AG04450 (cell line): Measurements from ENCODE around the gene OPA1. TPM values are rescaled to one million over a fixed set of nuclear protein-coding genes. Genes with fewer than 3 reads are reported as not detected.
A peak's percentile ranks its signal among the peaks of the same experiment; 100 is the strongest.
"Not testable (repeated sequence)": the region's sequence is repeated elsewhere in the genome, so short reads cannot be mapped to it uniquely, and the experiment has no call there.

ENCODE experiments used
- CTCF ChIA-PET: fragments of 300-600, 350-600 bp; formaldehyde crosslinking; extraction: SDS; loops from one replicate; lab custom pipeline; 2022; ENCODE audit warnings: antibody characterized with exemption, inconsistent platforms; lab: Charles Lee
- POLR2A ChIA-PET: fragments of 350-600 bp; formaldehyde crosslinking; extraction: SDS; loops from one replicate; lab custom pipeline; 2021; ENCODE audit warnings: antibody characterized with exemption, inconsistent platforms; lab: Yijun Ruan, JAX
- DNase-seq: peaks from one replicate; pipeline ENCODE4 v3.0.0-alpha.2; 2011; ENCODE audit warnings: low read depth, low spot score
- H3K27ac ChIP-seq: one replicate; pipeline ENCODE4 v1.5.1; 2012; ENCODE audit warnings: low read depth, low read length, control low read depth
- H3K27me3 ChIP-seq: one replicate; pipeline ENCODE4 v1.6.0; 2012; ENCODE audit warnings: low read length; ENCODE audit not compliant: control insufficient read depth, insufficient read depth
- H3K4me3 ChIP-seq: 2 replicates; pipeline ENCODE4 v1.5.1; 2011; ENCODE audit warnings: mild to moderate bottlenecking, low read depth, low read length, control low read depth
- H3K9me3 ChIP-seq: 2 replicates; pipeline ENCODE4 v1.5.1; 2012; ENCODE audit warnings: low read length; ENCODE audit not compliant: control insufficient read depth, insufficient read depth
- polyA plus RNA-seq: library from polyadenylated mRNA; depleted of rRNA; stranded (reverse); fragments of >200 nt; gene quantifications from 2 replicates; pipeline ENCODE4 v1.2.3, GENCODE V29; 2011
- TF ChIP-seq, protein P1 (sequence below): IDR thresholded peaks from 2 replicates; pipeline ENCODE4 v1.5.1; 2011; ENCODE audit warnings: low read depth, low read length, control low read depth, inconsistent platforms

Gene OPA1
- polyA plus RNA-seq, 1 experiment, result 52.1 TPM

DNA sequence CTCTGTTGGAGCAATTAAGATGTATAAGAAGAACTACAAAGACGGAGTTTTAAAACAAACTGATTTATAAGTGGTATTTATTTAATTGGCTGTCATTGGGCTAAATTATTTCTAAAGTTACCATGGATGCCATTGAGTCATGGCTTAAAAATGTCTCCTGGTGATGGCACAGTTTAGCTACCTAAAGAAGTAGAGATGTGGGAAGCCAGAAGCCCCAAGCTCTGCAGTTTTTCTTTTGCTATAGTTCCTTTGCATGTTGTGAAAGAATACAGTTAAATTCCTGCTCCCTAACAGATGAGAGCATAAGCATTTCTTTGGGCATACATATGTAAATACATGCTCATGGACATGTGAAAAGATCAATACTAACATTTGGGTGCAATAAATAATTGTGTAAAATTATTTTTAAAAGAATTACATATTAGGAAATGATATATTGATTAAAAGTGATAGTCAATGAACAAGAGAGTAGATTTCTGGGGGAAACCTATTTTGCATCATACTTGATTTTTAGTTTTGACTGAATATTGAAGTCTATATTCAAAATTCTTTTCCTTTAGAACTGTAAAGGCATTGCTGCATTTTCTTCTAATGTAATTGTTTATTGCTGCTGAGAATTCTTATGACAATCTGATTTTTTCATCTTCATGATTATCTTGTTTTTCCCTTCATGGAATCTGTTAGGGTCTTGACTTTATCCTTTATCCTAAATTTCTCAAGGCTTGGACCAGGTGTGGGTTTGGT, 2.1 kb downstream of the OPA1 start:
- CTCF ChIA-PET, result interaction anchor here (1.3 to 2.1 kb wide), 2 partner anchors 8 to 23 kb away, joined by 3 to 5 read pairs; no protein-coding TSS in a partner anchor
- POLR2A ChIA-PET, result no interaction called here
- Histone ChIP-seq H3K27me3 (no peaks in the 10 kb centered on the region), H3K9me3 (no peaks in the 10 kb centered on the region), H3K4me3 (no peak overlapping the region), H3K27ac (no peak overlapping the region)
- no peak for DNase-seq
- TF ChIP-seq, protein P1, sequence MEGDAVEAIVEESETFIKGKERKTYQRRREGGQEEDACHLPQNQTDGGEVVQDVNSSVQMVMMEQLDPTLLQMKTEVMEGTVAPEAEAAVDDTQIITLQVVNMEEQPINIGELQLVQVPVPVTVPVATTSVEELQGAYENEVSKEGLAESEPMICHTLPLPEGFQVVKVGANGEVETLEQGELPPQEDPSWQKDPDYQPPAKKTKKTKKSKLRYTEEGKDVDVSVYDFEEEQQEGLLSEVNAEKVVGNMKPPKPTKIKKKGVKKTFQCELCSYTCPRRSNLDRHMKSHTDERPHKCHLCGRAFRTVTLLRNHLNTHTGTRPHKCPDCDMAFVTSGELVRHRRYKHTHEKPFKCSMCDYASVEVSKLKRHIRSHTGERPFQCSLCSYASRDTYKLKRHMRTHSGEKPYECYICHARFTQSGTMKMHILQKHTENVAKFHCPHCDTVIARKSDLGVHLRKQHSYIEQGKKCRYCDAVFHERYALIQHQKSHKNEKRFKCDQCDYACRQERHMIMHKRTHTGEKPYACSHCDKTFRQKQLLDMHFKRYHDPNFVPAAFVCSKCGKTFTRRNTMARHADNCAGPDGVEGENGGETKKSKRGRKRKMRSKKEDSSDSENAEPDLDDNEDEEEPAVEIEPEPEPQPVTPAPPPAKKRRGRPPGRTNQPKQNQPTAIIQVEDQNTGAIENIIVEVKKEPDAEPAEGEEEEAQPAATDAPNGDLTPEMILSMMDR, result no peak

DNA sequence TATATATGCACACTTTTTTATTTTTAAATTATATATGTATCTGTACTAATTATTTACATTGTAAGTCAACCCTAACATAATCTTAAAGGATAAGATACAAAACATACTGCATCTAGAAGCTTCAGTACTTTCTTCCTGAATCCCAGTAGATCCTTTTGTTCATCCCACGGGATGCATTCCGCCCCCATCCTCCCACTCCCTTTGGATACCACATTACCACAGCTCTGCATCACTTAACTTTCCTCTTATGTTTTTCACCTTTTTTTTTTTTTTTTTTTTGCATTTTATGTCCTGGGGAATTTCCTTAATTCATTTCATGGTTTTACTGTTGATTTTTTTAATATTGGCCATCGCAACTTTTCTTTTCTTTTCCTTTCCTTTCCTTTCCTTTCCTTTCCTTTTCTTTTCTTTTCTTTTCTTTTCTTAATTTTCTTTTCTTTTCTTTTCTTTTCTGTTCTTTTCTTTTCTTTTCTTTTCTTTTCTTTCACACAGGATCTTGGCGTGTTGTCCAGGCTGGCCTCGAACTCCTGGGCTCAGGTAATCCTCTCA, 3.0 kb downstream of the OPA1 start:
- TF ChIP-seq, protein P1, result no peak
- H3K4me3 ChIP-seq, result no peak overlapping the region
- POLR2A ChIA-PET, result no interaction called here
- no peak for DNase-seq
- no peaks in the 10 kb centered on the region for H3K9me3 ChIP-seq
- H3K27me3 ChIP-seq, result no peaks in the 10 kb centered on the region
- no peak overlapping the region for H3K27ac ChIP-seq
- CTCF ChIA-PET, result interaction anchor here (0.5 kb wide), 1 partner anchor 16 kb away, joined by 3 read pairs; no protein-coding TSS in a partner anchor

DNA sequence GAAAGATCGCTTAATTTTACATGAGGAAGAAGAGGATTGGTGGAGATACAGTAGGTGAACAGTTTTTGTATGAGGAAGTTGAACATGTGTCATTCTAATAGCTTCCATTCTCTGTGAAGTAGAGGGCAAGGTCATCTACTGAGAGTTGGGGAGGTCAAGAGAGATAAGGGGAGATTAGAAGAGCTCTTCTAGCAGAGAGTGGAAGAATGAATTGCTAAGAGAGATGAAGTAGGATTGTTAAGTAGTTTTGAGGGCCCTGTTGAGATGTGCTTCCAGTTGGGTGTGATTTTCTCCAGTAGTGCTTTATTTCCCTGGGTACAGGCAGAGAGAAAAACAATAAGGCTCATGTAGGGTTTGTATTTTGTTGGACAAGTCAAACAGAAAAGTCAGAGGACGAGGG, 5.2 kb downstream of the OPA1 start:
- POLR2A ChIA-PET, result no interaction called here
- CTCF ChIA-PET, result interaction anchor here (0.6 to 0.7 kb wide), 3 partner anchors 58 to 718 kb away, joined by 3 to 7 read pairs (median 4); no protein-coding TSS in a partner anchor
- no peak for DNase-seq

DNA sequence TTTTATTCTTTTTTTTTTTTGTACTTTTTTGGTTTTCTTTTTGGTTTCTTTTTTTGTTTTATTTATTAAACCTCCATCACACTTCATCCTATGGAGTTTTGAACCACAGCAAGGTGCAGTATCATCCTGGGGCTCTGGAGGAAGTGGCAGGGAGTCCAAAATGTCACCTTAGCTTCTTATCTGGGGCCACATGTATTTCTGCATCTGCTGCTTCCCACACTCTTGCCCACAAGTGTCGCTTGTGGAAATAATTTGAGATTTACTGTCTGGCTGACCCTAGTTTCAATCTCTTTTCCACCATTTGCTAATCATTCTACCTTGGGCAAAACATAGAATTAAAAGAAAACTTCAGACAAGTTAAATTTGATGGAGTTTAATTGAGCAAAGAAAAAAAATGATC, 6.4 kb downstream of the OPA1 start:
- POLR2A ChIA-PET, result no interaction called here
- H3K4me3 ChIP-seq, result no peak overlapping the region

More for the DNA sequence above, 5.2 kb downstream of the OPA1 start:
- TF ChIP-seq, protein P1, result no peak
- Histone ChIP-seq H3K27me3 (no peaks in the 10 kb centered on the region), H3K9me3 (no peaks in the 10 kb centered on the region), H3K27ac (no peak overlapping the region), H3K4me3 (no peak overlapping the region)

DNA sequence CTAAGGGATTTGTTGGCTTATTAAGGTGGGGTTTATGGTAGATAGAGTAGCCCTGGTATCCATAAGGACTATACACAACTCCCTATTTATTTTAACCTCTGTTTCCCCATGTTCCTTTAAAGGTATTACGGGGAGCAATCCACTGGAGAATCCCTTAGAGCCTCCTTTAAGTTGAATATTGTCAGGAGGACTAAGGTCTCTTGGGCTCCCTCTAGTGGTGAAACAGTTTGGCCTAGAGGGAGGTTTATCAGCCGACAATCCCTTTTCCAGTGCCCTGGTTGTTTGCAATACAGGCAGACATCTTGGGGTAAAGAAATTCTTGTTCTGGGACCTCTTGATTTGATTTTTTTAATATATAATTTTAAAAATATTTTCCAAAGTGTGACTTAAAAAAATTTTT, 12.9 kb downstream of the OPA1 start:
- Histone ChIP-seq H3K27me3 (no peaks in the 10 kb centered on the region), H3K27ac (no peak overlapping the region), H3K4me3 (no peak overlapping the region), H3K9me3 (no peaks in the 10 kb centered on the region; the same call in 1 of the 2 replicates)
- CTCF ChIA-PET, result no interaction called here
- no peak for DNase-seq
- POLR2A ChIA-PET, result no interaction called here
- TF ChIP-seq, protein P1, result peak; percentile 82

More for the DNA sequence above, 6.4 kb downstream of the OPA1 start:
- Histone ChIP-seq H3K27me3 (no peaks in the 10 kb centered on the region), H3K27ac (no peak overlapping the region), H3K9me3 (no peaks in the 10 kb centered on the region)
- TF ChIP-seq, protein P1, result no peak
- CTCF ChIA-PET, result no interaction called here
- DNase-seq, result no peak

DNA sequence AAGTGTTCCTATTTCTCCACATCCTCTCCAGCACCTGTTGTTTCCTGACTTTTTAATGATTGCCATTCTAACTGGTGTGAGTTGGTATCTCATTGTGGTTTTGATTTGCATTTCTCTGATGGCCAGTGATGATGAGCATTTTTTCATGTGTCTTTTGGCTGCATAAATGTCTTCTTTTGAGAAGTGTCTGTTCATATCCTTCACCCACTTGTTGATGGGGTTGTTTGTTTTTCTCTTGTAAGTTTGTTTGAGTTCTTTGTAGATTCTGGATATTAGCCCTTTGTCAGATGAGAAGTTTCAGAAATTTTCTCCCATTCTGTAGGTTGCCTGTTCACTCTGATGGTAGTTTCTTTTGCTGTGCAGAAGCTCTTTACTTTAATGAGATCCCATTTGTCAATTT, 13.9 kb downstream of the OPA1 start:
- POLR2A ChIA-PET, DNase-seq, H3K27me3 ChIP-seq, H3K9me3 ChIP-seq, H3K27ac ChIP-seq, CTCF ChIA-PET, H3K4me3 ChIP-seq: not testable (repeated sequence)

DNA sequence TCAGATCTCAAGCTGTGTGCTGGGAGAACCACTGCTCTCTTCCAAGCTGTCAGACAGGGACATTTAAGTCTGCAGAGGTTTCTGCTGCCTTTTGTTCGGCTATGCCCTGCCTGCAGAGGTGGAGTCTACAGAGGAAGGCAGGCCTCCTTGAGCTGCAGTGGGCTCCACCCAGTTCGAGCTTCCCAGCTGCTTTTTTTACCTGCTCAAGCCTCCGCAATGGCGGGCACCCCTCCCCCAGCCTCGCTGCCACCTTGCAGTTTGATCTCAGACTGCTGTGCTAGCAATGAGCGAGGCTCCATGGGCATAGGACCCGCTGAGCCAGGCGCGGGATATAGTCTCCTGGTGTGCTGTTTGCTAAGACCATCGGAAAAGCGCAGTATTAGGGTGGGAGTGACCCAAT, 17.5 kb downstream of the OPA1 start:
- DNase-seq, CTCF ChIA-PET, H3K27ac ChIP-seq, POLR2A ChIA-PET, H3K9me3 ChIP-seq, H3K4me3 ChIP-seq, H3K27me3 ChIP-seq: not testable (repeated sequence)
